Ureter (tissue), 1 donor: ENCODE data around the gene SLC16A8. TPM values are rescaled to one million over a fixed set of nuclear protein-coding genes. Genes with fewer than 3 reads are reported as not detected.
"Not testable (repeated sequence)": the region's sequence is repeated elsewhere in the genome, so short reads cannot be mapped to it uniquely, and the experiment has no call there.

Source experiments
- DNase-seq: peaks from one replicate; pipeline ENCODE4 v3.0.0-alpha.2; 2020; ENCODE audit warnings: low spot score
- total RNA-seq: library from RNA; stranded (reverse); gene quantifications from one replicate; pipeline ENCODE4 v1.2.4, GENCODE V29; 2023
- donor health status: DM: yes; HTN: yes; CAD: no.

SLC16A8 gene
- total RNA-seq, 1 donor from 2014 or later: 0.26 TPM

- no peak for DNase-seq
Measured at GRCh38 chr22:38086001-38086845, 2.2 kb upstream of the SLC16A8 start.

DNA sequence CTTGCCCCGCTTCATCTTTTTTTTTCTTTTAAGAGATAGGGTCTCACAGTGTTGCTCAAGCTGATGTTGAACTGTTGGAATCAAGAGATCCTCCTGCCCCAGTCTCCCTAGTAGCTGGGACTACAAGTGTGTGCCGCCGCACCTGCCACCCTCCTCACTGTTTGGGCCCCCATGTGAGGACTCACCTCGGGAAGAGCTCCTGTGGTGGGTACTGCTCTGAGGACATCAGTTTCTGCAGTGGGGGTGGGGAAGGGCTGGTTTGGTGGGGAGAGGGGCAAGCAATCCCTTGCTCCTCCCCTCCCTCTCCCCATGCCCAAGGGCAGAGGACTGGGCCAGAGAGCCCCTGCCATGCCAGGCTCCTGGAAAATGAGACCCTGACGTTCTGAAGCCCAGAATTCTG, 1.5 kb upstream of the SLC16A8 start:
- no peak for DNase-seq

DNA sequence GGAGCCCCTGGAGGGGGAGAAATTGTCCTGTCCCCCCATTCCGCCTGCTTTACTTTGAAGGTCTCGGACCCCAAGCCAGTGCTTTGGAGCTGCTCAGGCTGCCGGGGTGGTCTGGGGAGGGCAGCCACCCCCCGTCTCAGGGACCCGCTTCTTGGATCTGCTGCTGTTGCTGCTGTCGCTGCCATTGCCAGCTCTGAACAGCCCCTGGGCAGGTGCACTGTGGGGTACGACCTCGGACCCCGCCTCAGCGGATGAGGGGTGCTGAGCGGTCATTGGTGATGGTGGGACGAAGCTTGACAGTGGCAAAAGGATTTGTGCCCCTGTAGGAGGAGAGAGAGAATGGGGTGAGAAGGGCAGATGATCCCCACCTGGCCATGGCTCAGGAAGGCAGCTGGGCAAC, 1.1 kb upstream of the SLC16A8 start:
- no peak for DNase-seq

- DNase-seq: no peak
Measured at GRCh38 chr22:38082986-38083710, 836 bp downstream of the SLC16A8 start.

GRCh38 chr22:38081941-38082828, 1.8 kb downstream of the SLC16A8 start:
- no peak for DNase-seq

DNA sequence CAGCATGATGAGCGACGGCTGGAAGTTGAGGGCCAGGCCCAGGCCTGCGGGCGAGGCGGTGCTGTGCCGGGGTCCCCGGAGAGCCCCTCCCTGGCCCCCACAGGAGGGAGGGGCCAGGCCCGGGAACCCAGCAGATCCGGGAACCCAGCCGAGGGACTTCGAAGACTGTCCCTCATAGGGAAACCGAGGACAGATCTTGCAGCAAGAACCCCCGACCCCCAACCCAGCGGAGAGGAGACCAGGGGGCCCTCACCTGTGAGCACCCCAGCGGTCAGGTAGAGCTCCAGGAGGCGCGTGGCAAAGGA, 2.4 kb downstream of the SLC16A8 start:
- no peak for DNase-seq

GRCh38 chr22:38080850-38081635, 2.9 kb downstream of the SLC16A8 start:
- DNase-seq: no peak

GRCh38 chr22:38080474-38080849, 3.5 kb downstream of the SLC16A8 start:
- no peak for DNase-seq

DNA sequence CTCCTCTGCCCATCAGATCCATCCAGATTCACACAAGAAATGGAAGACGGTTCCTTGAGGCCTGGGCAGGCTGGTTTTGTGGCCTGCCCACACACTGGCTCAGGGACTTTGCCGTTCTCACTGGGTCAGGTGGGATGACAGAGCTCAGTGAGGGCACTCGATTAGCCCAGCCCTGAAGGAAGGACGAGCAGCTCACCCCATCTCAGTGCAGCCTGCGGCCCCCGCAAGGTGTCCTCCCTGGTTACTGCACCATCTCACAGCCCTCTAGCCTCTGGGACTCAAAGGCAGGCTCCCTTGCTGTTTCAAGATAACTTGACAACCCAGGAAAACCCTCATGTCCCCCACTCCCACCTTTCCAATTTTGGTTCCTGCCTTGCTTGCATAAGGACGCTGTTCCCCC, 4.2 kb downstream of the SLC16A8 start:
- DNase-seq: no peak

DNA sequence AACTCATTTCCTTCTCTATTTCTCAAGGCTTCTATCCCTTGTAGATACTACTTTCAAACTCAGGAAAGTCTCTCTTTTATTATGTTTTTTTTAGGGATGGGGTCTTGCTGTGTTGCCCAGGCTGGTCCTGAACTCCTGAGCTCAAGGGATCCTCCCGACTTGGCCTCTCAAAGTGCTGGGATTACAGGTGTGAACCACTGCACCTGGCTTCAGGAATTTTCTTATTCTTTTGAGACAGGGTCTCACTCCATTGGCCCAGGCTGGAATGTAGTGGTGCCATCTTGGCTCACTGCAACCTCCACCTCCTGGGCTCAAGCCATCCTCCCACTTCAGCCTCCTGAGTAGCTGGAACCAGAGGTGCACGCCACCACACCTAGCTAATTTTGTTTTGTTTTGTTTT, 4.8 kb downstream of the SLC16A8 start:
- DNase-seq: not testable (repeated sequence)

GRCh38 chr22:38078046-38078840, 5.7 kb downstream of the SLC16A8 start:
- DNase-seq: no peak

DNA sequence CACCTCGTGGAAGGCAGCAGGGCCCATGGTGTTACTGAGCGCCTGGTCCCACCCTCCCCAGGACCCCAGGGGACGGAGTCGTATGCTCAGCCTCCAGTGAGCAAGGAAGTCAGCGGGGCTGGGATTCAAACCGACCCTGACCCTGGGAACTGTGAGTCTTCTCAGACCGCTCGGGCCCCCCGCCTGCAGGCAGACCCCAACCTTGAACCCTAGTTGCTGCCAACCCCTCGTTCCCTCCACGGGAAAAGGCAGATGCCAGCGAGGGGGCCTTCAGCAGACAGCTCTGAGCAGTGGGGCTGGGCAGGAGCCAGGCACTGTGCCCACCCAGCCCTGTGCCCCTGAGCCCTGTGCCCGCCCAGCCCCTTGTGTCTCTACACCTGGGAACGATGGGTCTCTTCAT, 6.4 kb downstream of the SLC16A8 start:
- no peak for DNase-seq

GRCh38 chr22:38077096-38077495, 6.9 kb downstream of the SLC16A8 start:
- DNase-seq: no peak

DNA sequence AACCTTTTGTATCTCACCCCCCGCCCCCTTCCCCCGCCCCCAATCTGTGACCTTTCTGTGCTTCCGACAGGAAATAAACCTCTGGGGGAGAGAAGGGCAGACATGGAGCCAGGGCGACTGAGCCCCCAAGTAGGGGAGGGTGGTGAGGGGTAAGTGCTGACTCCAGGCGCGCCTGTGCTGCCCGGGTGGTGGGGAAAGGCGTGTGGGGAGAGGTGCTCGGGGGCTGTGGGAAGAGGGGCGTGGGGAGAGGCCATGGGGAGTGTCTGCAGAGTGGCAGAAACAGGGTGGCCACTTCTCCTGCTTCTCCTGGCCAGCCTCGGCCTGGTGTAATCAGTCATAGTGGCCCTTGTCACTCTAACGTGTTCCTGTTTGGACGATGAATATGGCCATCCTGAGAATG, 8.0 kb downstream of the SLC16A8 start:
- DNase-seq: no peak

DNA sequence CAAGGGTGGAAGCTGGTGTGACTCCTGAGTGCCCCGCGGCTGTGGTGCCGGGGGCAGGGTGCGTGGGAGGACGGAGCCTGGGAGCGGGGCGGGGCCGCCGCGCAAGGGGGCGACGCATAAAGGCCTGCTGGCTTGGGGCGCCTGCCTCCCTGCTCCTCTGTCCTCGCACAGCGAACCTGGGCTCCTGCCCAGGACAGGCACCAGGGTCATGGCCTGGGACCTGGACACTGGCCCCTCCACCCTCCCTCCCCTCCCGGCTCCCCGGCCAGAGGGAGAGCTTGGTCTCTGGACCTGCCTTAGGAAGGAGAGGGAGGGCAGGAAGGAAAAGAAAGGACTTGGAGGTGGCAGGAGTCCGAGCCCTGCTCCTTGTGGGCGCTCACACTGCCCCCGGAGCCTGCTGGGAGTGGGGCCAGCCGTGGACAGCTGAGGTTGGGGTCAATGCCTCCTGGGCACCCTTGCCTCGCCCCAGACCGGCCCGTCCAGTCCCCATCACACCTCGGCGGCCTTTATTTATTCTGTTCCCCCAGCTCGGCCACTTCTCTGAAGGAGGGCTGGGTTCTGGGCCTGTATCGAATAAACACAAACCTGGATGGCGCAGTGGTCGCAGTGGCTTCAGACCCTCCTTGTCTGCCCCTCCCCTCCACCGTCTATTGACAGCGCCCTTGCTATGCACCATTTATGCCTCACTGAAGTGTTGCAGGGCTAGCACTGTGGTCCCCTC, 8.7 kb downstream of the SLC16A8 start:
- DNase-seq: no peak

DNA sequence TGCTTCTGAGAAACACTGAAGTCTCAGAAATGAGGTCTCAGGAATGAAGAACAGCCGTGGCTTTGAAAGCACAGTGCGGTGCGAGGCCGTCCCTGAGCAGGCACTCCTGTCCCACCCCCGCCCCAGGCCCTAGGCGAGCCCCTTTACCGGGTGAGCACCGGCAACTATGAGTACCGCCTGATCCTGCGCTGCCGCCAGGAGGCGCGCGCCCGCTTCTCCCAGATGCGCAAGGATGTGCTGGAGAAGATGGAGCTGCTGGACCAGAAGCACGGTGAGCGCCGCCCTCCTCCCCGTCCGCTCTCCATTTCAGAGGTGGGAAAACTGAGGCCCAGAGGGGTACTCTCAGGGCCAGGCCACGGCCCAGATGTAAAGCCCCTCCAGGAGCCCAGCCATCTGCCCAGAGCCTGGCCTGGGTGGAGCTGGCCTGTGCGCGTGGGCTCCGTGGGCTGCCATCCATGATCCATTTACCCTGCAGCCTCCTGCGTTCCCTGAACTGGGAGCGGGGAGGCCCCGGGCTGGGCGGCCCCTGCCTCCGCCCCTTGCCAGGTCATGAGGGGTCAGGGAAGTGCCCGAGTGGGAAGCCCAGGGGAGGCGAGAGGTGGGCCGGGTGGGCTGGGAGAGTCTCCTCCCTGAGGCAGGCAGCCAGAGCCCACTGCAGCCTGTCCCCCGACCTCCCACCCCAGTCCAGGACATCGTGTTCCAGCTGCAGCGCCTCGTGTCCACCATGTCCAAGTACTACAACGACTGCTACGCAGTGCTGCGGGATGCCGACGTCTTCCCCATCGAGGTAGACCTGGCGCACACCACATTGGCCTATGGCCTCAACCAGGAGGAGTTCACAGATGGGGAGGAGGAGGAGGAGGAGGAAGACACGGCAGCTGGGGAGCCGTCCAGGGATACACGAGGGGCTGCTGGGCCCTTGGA, 9.5 kb downstream of the SLC16A8 start:
- no peak for DNase-seq

DNA sequence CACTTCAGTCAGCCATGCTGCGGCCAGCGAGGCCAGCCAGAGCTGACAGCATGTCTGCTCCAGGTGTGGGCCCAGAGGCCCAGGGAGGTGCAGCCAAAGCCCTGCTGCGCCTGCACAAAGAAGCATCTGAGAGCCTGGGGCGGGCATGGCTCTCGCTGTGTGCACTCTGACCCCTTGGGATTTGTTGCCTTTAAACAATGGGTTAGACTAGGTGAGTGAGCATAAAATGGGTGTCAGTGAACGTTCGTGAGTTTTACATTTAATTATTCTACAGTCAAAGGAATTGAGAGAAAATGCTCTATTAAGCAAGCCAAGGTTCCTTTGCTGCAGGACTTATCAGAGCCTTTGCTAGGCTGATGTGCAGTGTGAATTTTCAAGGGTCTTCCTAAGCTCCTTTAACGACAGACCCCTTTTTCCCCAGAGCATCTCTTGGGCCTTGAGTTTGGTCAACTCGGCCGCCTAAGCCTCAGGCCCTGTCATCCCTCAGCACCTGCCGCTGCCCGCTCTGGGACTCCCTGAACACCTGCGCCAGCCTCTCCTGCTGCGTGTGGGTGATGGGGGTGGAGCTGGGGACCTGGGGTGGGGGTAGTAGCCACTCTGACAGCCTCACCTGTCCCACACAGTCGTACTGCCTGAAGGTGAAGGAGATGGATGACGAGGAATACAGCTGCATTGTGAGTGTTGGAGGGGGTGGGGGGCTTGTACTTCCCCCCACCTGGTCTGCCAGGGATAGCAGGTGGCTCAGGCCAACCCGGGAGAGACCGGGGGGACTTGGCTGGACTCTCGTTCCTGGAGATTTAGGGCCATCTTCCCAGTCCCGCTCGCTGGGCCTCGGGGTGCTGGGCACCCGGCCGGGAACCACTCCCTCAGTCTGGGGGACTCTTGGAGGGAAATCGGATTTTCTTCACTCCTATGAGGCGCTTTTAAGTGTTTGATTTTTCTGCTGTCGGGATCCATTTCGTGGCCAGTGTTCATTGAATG, 10.5 kb downstream of the SLC16A8 start:
- no peak for DNase-seq
